Liver (tissue), 3 donors: ENCODE data around the gene PDE3B.

ENCODE experiments used
- EGR1 ChIP-seq, 2 donors: IDR thresholded peaks; 2 replicates each; pipeline ENCODE4 v1.6.1; 2016 to 2018; ENCODE audit warnings: antibody characterized with exemption in 2 of 2, low read depth in 2 of 2
- FOXA1 ChIP-seq: IDR thresholded peaks from 2 replicates; pipeline ENCODE4 v1.6.1; 2016; ENCODE audit warnings: antibody characterized with exemption
- JUND ChIP-seq, 2 donors: IDR thresholded peaks; 2 replicates each; pipeline ENCODE4 v1.6.1; 2016; ENCODE audit warnings: antibody characterized with exemption in 2 of 2
- TAF1 ChIP-seq: conservative IDR thresholded peaks from 2 replicates; pipeline ENCODE4 v1.6.1; 2016; ENCODE audit warnings: antibody characterized with exemption, mild to moderate bottlenecking
- TF ChIP-seq, protein P1 (sequence below): fragments of 150-350 bp; IDR thresholded peaks from 2 replicates; pipeline ENCODE4 v1.5.1; 2017; ENCODE audit warnings: improper control_type of control experiment, low read depth, low read length; ENCODE audit not compliant: missing input control
- TF ChIP-seq, protein P2 (sequence below): IDR thresholded peaks from 2 replicates; pipeline ENCODE4 v1.6.1; 2016; ENCODE audit warnings: antibody characterized with exemption
- TF ChIP-seq, protein P3 (sequence below): IDR thresholded peaks from 2 replicates; pipeline ENCODE4 v1.6.1; 2016; ENCODE audit warnings: antibody characterized with exemption, mild to moderate bottlenecking
- donor health status: healthy.
- donor health status: healthy.

DNA sequence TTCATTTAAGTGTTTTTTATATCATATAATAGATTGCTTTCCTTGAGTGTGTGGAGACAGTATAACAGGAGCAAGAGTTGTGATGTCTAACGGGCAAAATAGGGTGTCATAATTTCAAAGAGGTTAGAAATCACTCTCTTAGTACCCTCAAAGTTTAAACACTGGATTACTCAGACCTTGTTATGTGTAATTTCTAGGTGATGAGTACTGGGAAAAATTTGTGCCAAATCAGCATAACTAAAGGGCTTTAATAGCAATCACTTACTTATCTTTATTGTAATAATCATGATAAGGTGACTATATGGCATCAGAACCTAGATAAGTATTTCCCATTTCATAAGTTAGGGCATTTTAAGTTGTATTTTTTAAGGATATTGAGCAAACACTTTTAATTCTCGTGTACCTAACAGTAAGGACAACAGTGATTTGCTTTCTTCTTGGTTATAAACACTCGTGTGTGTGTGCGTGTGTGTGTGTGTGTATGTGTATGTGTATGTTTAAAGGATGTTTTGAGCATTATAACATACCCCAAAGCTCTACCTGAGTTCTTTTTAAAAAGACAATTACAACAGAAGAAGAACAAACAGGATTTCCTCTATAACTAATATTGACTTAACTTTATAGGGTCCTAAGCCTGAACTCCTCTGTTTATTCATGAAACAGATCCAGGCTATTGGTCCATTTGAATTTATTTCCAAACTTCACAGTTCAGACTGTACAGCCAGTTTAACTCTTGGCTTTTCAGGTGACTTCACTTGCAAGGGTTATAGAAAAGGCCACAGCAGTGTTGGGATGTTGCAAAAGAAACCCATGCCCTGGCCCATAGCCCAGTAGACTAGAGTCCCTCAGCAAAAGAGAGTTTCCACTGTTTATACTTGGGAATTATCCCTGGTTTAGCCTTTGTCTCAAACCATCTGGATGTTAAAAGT lies 23.7 kb upstream of the PDE3B start:
- TF ChIP-seq, protein P1, sequence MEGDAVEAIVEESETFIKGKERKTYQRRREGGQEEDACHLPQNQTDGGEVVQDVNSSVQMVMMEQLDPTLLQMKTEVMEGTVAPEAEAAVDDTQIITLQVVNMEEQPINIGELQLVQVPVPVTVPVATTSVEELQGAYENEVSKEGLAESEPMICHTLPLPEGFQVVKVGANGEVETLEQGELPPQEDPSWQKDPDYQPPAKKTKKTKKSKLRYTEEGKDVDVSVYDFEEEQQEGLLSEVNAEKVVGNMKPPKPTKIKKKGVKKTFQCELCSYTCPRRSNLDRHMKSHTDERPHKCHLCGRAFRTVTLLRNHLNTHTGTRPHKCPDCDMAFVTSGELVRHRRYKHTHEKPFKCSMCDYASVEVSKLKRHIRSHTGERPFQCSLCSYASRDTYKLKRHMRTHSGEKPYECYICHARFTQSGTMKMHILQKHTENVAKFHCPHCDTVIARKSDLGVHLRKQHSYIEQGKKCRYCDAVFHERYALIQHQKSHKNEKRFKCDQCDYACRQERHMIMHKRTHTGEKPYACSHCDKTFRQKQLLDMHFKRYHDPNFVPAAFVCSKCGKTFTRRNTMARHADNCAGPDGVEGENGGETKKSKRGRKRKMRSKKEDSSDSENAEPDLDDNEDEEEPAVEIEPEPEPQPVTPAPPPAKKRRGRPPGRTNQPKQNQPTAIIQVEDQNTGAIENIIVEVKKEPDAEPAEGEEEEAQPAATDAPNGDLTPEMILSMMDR = no peak
- TF ChIP-seq, protein P2, sequence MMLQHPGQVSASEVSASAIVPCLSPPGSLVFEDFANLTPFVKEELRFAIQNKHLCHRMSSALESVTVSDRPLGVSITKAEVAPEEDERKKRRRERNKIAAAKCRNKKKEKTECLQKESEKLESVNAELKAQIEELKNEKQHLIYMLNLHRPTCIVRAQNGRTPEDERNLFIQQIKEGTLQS = peak; percentile 53
- TF ChIP-seq JUND (IDR thresholded peaks at IDR 0.05) (peak; percentile 65 to 93), FOXA1 (peak; percentile 72), EGR1 (IDR thresholded peaks at IDR 0.05; ENCODE audit: low read depth in 2 of 2) (peak; percentile 22 to 73), TAF1 (no peak)
- TF ChIP-seq, protein P3, sequence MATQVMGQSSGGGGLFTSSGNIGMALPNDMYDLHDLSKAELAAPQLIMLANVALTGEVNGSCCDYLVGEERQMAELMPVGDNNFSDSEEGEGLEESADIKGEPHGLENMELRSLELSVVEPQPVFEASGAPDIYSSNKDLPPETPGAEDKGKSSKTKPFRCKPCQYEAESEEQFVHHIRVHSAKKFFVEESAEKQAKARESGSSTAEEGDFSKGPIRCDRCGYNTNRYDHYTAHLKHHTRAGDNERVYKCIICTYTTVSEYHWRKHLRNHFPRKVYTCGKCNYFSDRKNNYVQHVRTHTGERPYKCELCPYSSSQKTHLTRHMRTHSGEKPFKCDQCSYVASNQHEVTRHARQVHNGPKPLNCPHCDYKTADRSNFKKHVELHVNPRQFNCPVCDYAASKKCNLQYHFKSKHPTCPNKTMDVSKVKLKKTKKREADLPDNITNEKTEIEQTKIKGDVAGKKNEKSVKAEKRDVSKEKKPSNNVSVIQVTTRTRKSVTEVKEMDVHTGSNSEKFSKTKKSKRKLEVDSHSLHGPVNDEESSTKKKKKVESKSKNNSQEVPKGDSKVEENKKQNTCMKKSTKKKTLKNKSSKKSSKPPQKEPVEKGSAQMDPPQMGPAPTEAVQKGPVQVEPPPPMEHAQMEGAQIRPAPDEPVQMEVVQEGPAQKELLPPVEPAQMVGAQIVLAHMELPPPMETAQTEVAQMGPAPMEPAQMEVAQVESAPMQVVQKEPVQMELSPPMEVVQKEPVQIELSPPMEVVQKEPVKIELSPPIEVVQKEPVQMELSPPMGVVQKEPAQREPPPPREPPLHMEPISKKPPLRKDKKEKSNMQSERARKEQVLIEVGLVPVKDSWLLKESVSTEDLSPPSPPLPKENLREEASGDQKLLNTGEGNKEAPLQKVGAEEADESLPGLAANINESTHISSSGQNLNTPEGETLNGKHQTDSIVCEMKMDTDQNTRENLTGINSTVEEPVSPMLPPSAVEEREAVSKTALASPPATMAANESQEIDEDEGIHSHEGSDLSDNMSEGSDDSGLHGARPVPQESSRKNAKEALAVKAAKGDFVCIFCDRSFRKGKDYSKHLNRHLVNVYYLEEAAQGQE = peak; percentile 89
